Upper lobe of left lung (tissue), 4 donors: ENCODE measurements around the gene HOMER2.

ENCODE experiments used
- CTCF ChIP-seq, 6 experiments: fragments of 450-650 bp in 4 of 6; fragments of 200-600 bp in 2 of 6; sonication (generic) in 2 of 6; IDR thresholded peaks; one replicate each; pipeline ENCODE4 v1.5.1; 2016 to 2019; ENCODE audit warnings: antibody characterized with exemption in 6 of 6
- POLR2A ChIP-seq, 4 donors: fragments of 450-650 bp; IDR thresholded peaks; one replicate each; pipeline ENCODE4 v1.5.1; 2016 to 2017; ENCODE audit warnings: antibody characterized with exemption in 4 of 4, mild to moderate bottlenecking in 2 of 4

DNA sequence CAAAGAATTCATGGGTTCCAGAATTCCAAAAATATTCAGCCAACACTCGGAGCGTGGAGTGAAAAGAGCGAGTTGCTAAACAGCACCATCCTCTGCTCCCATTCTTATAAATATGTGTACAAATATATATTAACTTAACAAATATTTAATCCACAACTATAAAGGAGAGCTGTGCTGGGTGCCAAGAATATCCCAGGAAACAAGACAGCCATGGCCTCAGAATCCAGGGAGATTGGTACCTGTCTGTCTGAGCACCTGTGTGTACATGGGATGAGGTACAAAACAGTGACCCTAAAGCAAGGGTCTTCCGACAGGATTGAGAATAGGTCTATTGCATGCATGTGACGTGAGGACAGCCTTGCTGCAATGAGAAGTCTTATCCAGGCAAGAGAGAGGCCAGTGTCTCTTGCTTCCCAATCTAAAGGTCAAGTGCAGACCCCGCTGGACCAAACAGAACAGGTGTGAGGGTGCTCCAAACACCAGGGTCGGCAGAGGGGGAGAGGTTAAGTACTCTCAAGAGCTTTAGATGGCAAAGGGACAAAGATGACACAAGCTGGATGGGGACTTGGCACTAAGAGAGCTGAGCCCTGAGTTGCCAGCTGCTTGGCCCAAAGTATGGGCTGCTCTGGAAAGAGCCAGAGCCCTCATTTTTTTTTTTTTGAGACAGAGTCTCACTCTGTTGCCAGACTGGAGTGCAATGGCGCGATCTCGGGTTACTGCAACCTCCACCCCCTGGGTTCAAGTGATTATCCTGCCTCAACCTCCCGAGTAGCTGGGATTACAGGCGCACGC is 36.2 kb downstream of the HOMER2 start:
- TF ChIP-seq CTCF (IDR thresholded peaks at IDR 0.05) (no peak), POLR2A (IDR thresholded peaks at IDR 0.05) (no peak)
